ENCODE data around the gene CPNE6. TPM values are rescaled to one million over a fixed set of nuclear protein-coding genes. Genes with fewer than 3 reads are reported as not detected.

Gene CPNE6
- total and polyA plus RNA-seq, 12 donors, result 0.12 to 0.64 (median 0.41) TPM; not detected in 8

GRCh38 chr14:24093901-24094840 is 22.8 kb downstream of the CPNE6 start, which contains the start of gene PCK2:
Gene PCK2 (plus strand): TSS chr14:24094311. CDS start chr14:24094406, 95 bp downstream.
- Histone ChIP-seq H3K27me3 (no peaks in the 10 kb centered on the region), H3K4me1 (peaks cover 3 to 38% (median 21%) of the 10 kb centered on the region in 9 donors), H3K36me3 (peaks cover 0 to 17% (median 0%) of the 10 kb centered on the region in 9 donors), H3K27ac (peak within 1 kb of the TSS; percentile 74 to 95 (median 91)), H3K4me3 (peak within 1 kb of the TSS; percentile 61 to 95 (median 87)), H3K9me3 (no peaks in the 10 kb centered on the region)
- peak in 2 of 9 donors; percentile 15 to 23 for TF ChIP-seq CTCF (IDR thresholded peaks at IDR 0.05)
- intact Hi-C loops (cut with DNase I), result loop anchor here in 5 of 10 donors (2.0 to 10.0 kb wide), 4 partner anchors 35 to 109 kb away; partner anchors contain the start of gene DHRS4L2 (in 1 of the 5)
- DNase-seq, result peak; percentile 85 to 90
- peak; percentile 84 to 91 (median 88) for ATAC-seq
- 1% methylated on average over 58 to 68 of the region's 68 CpGs for WGBS, 2 donors

- WGBS, 2 donors, result 21 to 39% methylated on average over 14 of the region's 14 CpGs
Measured at GRCh38 chr14:24094841-24095270, 23.5 kb downstream of the CPNE6 start.

GRCh38 chr14:24095271-24096068 is 24.1 kb downstream of the CPNE6 start:
- ATAC-seq (peak in 6 of 8 donors; percentile 7 to 28 (median 11)), DNase-seq (no peak)
- no peak for TF ChIP-seq CTCF (IDR thresholded peaks at IDR 0.05)
- intact Hi-C loops (cut with DNase I), result loop anchor here in 1 of 10 donors (10.0 kb wide), 1 partner anchor 111 kb away; the partner anchor contains the start of gene DHRS4L2
- H3K27me3 ChIP-seq, result no peaks in the 10 kb centered on the region
- peak overlapping the region; percentile 74 to 95 (median 91) for H3K27ac ChIP-seq
- no peaks in the 10 kb centered on the region for H3K9me3 ChIP-seq
- peak overlapping the region in 9 of 10 donors; percentile 61 to 94 (median 87) for H3K4me3 ChIP-seq
- 57 to 68% methylated on average over 12 of the region's 12 CpGs for WGBS, 2 donors
- H3K36me3 ChIP-seq, result peaks cover 0 to 30% (median 0%) of the 10 kb centered on the region in 9 donors
- H3K4me1 ChIP-seq, result peaks cover 3 to 36% (median 21%) of the 10 kb centered on the region in 9 donors

More at GRCh38 chr14:24094841-24095270, 23.5 kb downstream of the CPNE6 start:
- no peak for DNase-seq
- peaks cover 3 to 38% (median 21%) of the 10 kb centered on the region in 9 donors for H3K4me1 ChIP-seq
- no peaks in the 10 kb centered on the region for H3K9me3 ChIP-seq
- no peak for TF ChIP-seq CTCF (IDR thresholded peaks at IDR 0.05)
- H3K36me3 ChIP-seq, result peaks cover 0 to 23% (median 0%) of the 10 kb centered on the region in 9 donors
- H3K27ac ChIP-seq, result peak overlapping the region; percentile 74 to 95 (median 91)
- peak overlapping the region; percentile 61 to 95 (median 87) for H3K4me3 ChIP-seq
- H3K27me3 ChIP-seq, result no peaks in the 10 kb centered on the region
- ATAC-seq, result peak in 4 of 8 donors; percentile 1 to 6 (median 1)
- intact Hi-C loops (cut with DNase I), result loop anchor here in 4 of 10 donors (5.0 to 10.0 kb wide), 3 partner anchors 38 to 110 kb away; partner anchors contain the start of gene DHRS4L2 (in 1 of the 4)

All from heart right ventricle (tissue), 16 donors.